HG03025 (cell line): ENCODE results near the gene RIC3.
"Not testable (repeated sequence)": the region's sequence is repeated elsewhere in the genome, so short reads cannot be mapped to it uniquely, and the experiment has no call there.

Experiments
- ATAC-seq: cut with Tn5 transposase; IDR thresholded peaks from one replicate; pipeline ENCODE4 v1.9.1; 2021; ENCODE audit warnings: mild to moderate bottlenecking, moderate library complexity; ENCODE audit not compliant: unreplicated experiment, low FRiP score

The RIC3 gene

GRCh38 chr11:8192016-8192895 lies 23.4 kb upstream of the RIC3 start:
- no peak for ATAC-seq

DNA sequence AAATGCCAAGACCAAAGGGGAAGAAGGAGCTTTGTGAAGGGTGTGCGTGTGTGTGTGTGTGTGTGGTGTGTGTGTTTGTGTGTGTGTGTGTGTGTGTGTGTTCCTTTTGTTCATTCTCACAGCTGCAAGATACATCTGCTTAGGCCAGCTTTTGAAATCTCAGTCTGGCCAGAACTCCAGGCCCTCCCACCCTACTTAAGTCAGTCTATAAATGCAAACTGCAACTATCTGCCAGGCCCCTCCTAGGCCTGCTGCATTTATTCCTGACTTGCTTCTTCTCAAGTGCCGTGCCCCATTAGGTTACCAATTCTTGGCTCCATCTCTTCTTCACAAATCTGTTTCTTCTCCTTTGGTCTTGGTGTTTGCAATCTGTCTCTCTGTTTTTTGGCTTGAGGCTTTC lies 21.6 kb upstream of the RIC3 start:
- ATAC-seq, result no peak

DNA sequence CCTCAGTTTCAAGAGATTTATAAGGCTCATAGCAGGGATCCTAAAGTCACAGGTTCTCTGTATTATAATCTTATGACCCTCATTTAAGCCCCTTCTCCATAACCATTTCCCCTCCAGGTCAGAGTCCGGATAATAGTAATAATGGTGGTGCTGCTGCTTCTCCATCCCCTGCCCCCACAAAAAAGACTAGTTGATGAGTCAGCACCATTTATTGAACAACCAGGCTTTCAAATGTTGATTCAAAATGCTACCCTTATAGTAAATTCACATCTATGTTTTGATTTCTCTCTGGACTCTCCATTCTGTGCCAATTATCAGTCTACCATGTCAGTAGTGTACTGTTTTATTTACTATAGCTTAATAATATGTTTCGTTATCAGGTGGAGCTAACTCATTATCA lies 17.6 kb upstream of the RIC3 start:
- ATAC-seq, result no peak

DNA sequence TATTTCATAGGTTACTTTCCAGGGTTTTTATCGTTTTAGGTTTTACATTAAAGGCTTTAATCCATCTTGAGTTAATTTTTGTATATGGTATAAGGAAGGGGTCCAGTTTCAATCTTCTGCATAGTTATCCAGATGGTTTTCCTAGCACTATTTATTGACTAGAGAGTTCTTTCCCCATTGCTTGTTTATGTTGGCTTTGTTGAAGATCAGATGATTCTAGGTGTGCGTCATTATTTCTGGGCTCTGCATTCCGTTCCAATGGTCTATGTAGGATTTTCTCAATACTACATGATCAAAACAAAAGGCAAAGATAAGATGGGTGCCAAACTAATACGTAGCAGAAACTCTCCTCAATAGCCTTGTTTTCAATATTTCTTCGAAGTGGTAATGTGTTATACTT lies 14.3 kb upstream of the RIC3 start:
- no peak for ATAC-seq

DNA sequence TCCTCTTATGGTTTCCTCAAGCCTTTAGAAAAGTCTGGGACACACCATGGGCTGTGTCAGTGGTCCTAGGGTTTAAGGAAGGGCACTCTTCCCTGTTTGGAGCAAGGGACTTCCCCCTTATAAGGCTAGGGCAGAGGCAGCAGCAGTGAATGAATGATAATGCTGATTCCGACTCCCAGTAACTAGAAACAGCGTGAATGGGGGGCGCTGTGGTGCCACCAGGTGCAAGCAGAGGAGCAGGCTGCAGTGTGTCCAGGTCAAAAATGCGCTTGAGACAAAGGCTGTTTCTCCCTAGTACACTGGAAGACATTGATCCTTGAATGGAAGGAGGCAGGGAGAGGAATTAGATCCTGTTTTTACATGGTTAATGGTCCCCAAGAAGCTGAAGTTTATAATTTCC lies 11.6 kb upstream of the RIC3 start:
- ATAC-seq, result no peak

- ATAC-seq, result no peak
Observed at GRCh38 chr11:8178297-8178696, 9.5 kb upstream of the RIC3 start.

DNA sequence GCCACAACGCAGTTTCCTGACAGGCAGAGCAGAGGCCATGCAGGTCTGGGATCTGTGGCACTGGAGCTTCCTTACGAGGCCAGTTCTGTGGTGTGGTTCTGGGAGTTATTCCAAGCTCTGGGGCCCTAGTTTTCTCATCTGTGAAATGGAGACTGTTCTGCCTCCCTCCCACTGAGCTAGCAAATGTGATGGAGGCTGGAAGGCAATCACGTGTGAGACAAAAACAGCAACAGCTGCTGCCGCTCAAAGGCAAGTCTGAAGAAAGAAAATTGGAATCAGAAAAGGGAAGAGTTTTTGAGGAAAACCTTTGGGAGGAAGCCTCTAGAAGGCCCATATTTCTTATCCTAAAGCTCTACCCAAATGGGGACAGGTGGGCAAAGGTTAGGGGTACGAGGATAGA lies 8.3 kb upstream of the RIC3 start:
- no peak for ATAC-seq

GRCh38 chr11:8167796-8168195 lies 1.0 kb downstream of the RIC3 start:
- ATAC-seq, result no peak

- ATAC-seq, result no peak
Observed at GRCh38 chr11:8164746-8165145, 4.1 kb downstream of the RIC3 start.

DNA sequence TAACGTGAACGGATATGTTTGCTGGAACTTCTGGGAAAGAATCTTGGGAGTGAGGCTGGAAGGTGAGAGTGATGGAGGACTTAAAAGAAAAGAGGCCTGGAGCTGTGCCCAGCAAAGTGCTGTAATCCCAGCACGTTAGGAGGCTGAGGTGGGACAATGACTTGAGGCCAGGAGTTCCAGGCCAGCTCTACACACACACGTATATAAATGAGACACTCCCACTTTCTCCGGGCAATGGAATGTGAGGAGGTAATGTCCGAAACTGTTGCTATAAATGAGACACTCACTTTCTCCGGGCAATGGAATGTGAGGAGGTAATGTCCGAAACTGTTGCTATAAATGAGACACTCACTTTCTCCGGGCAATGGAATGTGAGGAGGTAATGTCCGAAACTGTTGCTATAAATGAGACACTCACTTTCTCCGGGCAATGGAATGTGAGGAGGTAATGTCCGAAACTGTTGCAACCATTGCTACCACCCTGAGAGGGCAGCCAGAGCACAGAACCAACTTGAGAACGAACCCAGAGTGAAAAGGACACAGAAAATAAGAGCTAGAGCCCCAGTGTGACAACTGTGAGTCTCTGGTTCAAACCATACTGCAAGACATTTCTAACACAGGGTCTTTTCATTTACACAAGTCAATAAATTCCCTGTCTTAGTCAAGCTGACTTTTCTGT lies 7.1 kb downstream of the RIC3 start:
- not testable (repeated sequence) for ATAC-seq

GRCh38 chr11:8156877-8157276 lies 11.9 kb downstream of the RIC3 start:
- no peak for ATAC-seq

GRCh38 chr11:8149726-8150125 lies 19.1 kb downstream of the RIC3 start:
- ATAC-seq, result no peak

DNA sequence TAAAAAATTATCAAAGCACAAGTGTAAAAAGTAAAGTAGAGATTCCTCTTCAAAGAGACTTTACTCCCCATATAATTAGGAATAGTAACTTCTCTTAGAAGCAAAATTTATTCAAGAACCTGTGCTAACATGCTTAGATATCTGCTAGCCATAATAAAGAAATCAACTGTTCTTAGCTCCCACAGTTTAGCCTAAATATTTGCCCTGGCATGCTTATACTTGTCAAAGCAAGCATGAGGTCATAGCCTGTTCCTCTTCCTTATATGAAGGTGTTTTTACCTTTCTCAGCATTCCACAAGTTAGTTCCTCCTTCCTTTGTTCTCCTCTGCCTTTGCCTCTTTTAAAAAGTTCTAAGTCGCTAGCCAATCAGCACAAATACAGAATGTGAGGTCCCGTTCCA lies 30.3 kb downstream of the RIC3 start:
- ATAC-seq, result no peak

- ATAC-seq, result no peak
Observed at GRCh38 chr11:8127447-8127846, 41.4 kb downstream of the RIC3 start.

GRCh38 chr11:8126649-8127289 lies 42.1 kb downstream of the RIC3 start:
- no peak for ATAC-seq

- ATAC-seq, result no peak
Observed at GRCh38 chr11:8122173-8122764, 46.6 kb downstream of the RIC3 start.

DNA sequence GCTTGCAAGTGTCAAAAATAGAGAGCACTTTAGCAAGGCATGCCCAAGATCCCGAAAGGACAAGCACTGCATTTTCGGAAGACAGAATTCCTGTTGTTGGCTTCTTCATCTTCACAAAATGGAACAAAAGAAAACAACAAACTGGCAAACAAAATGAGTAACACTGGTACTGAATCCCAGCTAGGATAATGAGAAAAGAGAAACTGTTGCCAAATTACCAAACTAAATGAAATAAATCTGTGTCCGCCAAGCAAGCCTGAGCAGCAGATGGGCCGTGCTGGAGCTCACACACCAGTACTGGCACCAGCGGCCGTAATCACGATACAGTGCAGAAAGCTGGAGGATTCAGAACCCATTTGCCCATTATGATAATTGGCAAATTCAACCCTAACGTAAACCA lies 57.2 kb downstream of the RIC3 start:
- ATAC-seq, result no peak

DNA sequence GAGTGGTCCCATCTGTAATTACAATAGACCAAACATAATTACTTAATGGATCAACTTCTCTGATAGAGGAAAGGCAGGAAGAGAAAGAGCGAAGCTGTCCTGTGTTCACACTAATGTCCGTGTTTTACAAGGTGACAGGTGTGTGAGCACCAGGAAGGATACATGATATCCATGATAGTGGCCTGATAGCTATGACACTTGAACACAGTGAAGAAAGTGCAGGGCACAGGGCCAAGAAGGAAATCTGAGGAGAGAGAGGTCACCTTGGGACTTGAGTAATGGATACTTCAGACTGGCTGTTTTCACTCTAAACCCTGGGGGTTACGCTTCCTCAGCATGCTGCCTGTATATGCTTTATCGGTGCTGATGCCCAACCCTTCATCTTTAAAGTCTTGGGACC lies 58.4 kb downstream of the RIC3 start:
- no peak for ATAC-seq

DNA sequence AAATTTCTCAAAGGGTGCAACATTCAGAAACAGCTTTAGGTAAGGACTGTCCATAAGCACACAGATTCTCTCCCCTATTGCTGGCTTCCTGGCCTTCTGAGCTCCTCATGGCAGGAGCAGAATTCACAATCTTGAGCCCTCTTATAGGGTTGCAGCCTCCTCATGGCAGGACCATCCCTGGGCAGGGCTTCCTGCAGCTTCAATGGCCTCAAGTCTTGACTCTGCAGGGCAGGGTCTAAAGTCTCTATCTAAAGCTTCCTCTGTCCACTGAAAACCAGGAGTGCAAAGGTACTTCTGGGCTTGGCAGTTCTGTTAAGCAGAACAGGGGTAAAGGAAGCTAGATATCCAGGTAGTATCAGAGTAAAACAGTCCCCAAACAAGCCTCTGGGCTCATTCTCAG lies 59.1 kb downstream of the RIC3 start:
- ATAC-seq, result no peak

DNA sequence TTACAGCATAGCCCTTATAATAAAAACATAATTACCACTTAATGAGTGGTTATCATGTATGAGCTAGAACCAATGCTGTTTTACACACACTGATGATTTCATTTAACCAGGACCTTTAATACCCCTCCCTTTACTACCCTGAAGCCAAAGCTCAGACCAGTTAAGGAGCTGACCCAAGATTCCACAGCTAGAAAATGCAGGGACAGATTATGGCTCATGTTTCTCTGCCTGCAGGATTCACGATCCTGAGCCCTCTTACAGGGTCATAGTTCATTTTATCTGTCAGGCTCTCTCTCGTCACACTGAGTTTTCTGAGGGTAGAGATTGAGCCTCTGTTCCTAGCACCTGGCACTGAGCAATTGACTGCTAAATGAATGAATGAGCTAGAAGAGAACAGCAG lies 60.4 kb downstream of the RIC3 start:
- no peak for ATAC-seq

- ATAC-seq, result no peak
Observed at GRCh38 chr11:8107642-8108041, 61.2 kb downstream of the RIC3 start.
